K562 (cell line): ENCODE results near the gene ACACB. TPM values are rescaled to one million over a fixed set of nuclear protein-coding genes. Genes with fewer than 3 reads are reported as not detected.
A peak's percentile ranks its signal among the peaks of the same experiment; 100 is the strongest.

Experiments
- ATAC-seq: fragments of 200-7000 bp; cut with Tn5 transposase; 3 replicates; pipeline ENCODE4 v1.9.1; 2020; ENCODE audit warnings: moderate library complexity
- BruUV-seq: library from RNA; stranded (reverse); fragments of 400-500 nt; replicated peaks from 2 replicates; lab custom pipeline; 2021; lab: Mats Ljungman, UMichigan
- CTCF ChIA-PET: fragments of 300-600 bp; formaldehyde crosslinking; extraction: SDS; loops from one replicate; lab custom pipeline; 2021; ENCODE audit warnings: low intra/inter-chr PET ratio; lab: Yijun Ruan, JAX
- POLR2A ChIA-PET: fragments of 300-600, 350-650 bp; sonication (Branson Sonifier 250); formaldehyde crosslinking; extraction: SDS; loops from one replicate; lab custom pipeline; 2021; ENCODE audit warnings: antibody characterized with exemption, inconsistent platforms; lab: Yijun Ruan, JAX
- DNase-seq, 4 experiments: peaks; one replicate each; pipeline versions ENCODE4 v3.0.0 to v3.0.0-alpha.2; 2011 to 2018; ENCODE audit warnings: low spot score in 3 of 4, mixed read lengths in 3 of 4; ENCODE audit errors: extremely low read depth in 1 of 4
- FAIRE-seq: peaks from 2 replicates; lab custom pipeline; 2011; peaks lifted over from hg19 to GRCh38; lab: Jason Lieb, UNC
- H2AFZ ChIP-seq: 2 replicates; pipeline ENCODE4 v1.6.0; 2011; ENCODE audit warnings: low read depth, low read length, control low read depth, inconsistent platforms
- H3K27ac ChIP-seq: fragments of 200-600 bp; 3 replicates; pipeline ENCODE4 v1.8.0; 2011; ENCODE audit warnings: low read depth, mild to moderate bottlenecking, control low read depth, inconsistent platforms, low read length, moderate library complexity, mixed read lengths; ENCODE audit errors: extremely low read depth
- H3K27me3 ChIP-seq, 2 experiments: fragments of 300-600 bp in 1 of 2; 2 replicates in 1 of 2; 3 replicates in 1 of 2; pipeline versions ENCODE4 v1.6.0 to v1.8.0; 2011; ENCODE audit warnings: inconsistent platforms in 2 of 2, low read length in 2 of 2, mild to moderate bottlenecking in 1 of 2, mixed read lengths in 1 of 2, moderate library complexity in 1 of 2; ENCODE audit not compliant: control insufficient read depth in 2 of 2, insufficient read depth in 2 of 2
- H3K36me3 ChIP-seq: fragments of 300-600 bp; 3 replicates; pipeline ENCODE4 v1.8.0; 2011; ENCODE audit warnings: mild to moderate bottlenecking, low read length, inconsistent platforms; ENCODE audit not compliant: control insufficient read depth, insufficient read depth
- H3K4me1 ChIP-seq, 2 experiments: fragments of 200-600 bp in 1 of 2; replicated peaks in 1 of 2; 2 replicates in 1 of 2; 3 replicates in 1 of 2; pipeline versions ENCODE4 v1.5.1 to v1.8.0; 2011; ENCODE audit warnings: inconsistent platforms in 2 of 2, low read length in 2 of 2, mild to moderate bottlenecking in 1 of 2, mixed read lengths in 1 of 2, moderate library complexity in 1 of 2; ENCODE audit not compliant: control insufficient read depth in 2 of 2, insufficient read depth in 2 of 2
- H3K4me2 ChIP-seq: 2 replicates; pipeline ENCODE4 v1.6.1; 2011; ENCODE audit warnings: low read length, control low read depth, inconsistent platforms, mixed read lengths; ENCODE audit not compliant: insufficient read depth
- H3K4me3 ChIP-seq: fragments of 200-600 bp; sonication (generic), shearing (Covaris generic); 2 replicates; pipeline ENCODE4 v1.5.1; 2016; ENCODE audit warnings: control low read depth, inconsistent platforms
- H3K79me2 ChIP-seq: fragments of 200-600 bp; 3 replicates; pipeline ENCODE4 v1.8.0; 2011; ENCODE audit warnings: low read length, inconsistent platforms; ENCODE audit not compliant: control insufficient read depth, insufficient read depth
- H3K9ac ChIP-seq, 2 experiments: 2 replicates each; pipeline versions ENCODE4 v1.6.0 to v1.6.1; 2011; ENCODE audit warnings: low read depth in 2 of 2, low read length in 2 of 2, control low read depth in 1 of 2, inconsistent platforms in 1 of 2, mild to moderate bottlenecking in 1 of 2, mixed read lengths in 1 of 2; ENCODE audit not compliant: insufficient read depth in 1 of 2
- H3K9me1 ChIP-seq: one replicate; pipeline ENCODE4 v1.6.0; 2011; ENCODE audit warnings: inconsistent platforms, mild to moderate bottlenecking, low read length, moderate library complexity; ENCODE audit not compliant: control insufficient read depth, insufficient read depth
- H3K9me3 ChIP-seq: replicated peaks from 2 replicates; pipeline ENCODE4 v1.5.1; 2011; ENCODE audit warnings: low read depth, low read length, inconsistent platforms; ENCODE audit not compliant: control insufficient read depth, insufficient read depth
- H4K20me1 ChIP-seq: replicated peaks from 2 replicates; pipeline ENCODE4 v1.6.1; 2011; ENCODE audit warnings: low read length, inconsistent platforms, mixed read lengths; ENCODE audit not compliant: control insufficient read depth, insufficient read depth
- CTCF ChIP-seq, 3 experiments: IDR thresholded peaks in 2 of 3; conservative IDR thresholded peaks in 1 of 3; 2 replicates each; pipeline ENCODE4 v1.5.1; 2011 to 2012; ENCODE audit warnings: low read length in 3 of 3, mild to moderate bottlenecking in 3 of 3, control low read depth in 2 of 3, improper control_type of control experiment in 1 of 3, inconsistent platforms in 1 of 3, low read depth in 1 of 3, mixed read lengths in 1 of 3, moderate library complexity in 1 of 3; ENCODE audit not compliant: insufficient read depth in 2 of 3
- ELF4 ChIP-seq: fragments of 450-650 bp; formaldehyde crosslinking; IDR thresholded peaks from 2 replicates; pipeline ENCODE4 v1.4.0; 2022; ENCODE audit warnings: missing genetic modification characterization
- HIVEP1 ChIP-seq: fragments of 250-450 bp; sonication (Bioruptor Pico); IDR thresholded peaks from 2 replicates; pipeline ENCODE4 v1.4.0; 2020; ENCODE audit warnings: mild to moderate bottlenecking
- IRF2 ChIP-seq: sonication (generic); formaldehyde crosslinking; IDR thresholded peaks from 2 replicates; pipeline ENCODE4 v1.8.1; 2022; ENCODE audit warnings: mild to moderate bottlenecking, missing genetic modification reagents
- NFIC ChIP-seq: fragments of 450-650 bp; IDR thresholded peaks from 2 replicates; pipeline ENCODE4 v1.6.1; 2017; ENCODE audit warnings: mild to moderate bottlenecking, inconsistent platforms
- RAD21 ChIP-seq, 2 experiments: fragments of 250-450 bp in 1 of 2; fragments of 450-650 bp in 1 of 2; sonication (Bioruptor Pico) in 1 of 2; formaldehyde crosslinking in 1 of 2; IDR thresholded peaks in 1 of 2; conservative IDR thresholded peaks in 1 of 2; 2 replicates each; pipeline versions ENCODE4 v1.4.0 to v1.8.0; 2020 to 2022; ENCODE audit warnings: mild to moderate bottlenecking in 2 of 2, moderate library complexity in 1 of 2
- ZNF561 ChIP-seq: fragments of 450-650 bp; formaldehyde crosslinking; conservative IDR thresholded peaks from 2 replicates; pipeline ENCODE4 v1.4.0; 2020; ENCODE audit warnings: mild to moderate bottlenecking, moderate library complexity
- WGBS: fragments of 100-300 bp; shearing (Covaris generic); methylation state at CpG from one replicate; pipeline ENCODE4 v1.1.6; 2016; ENCODE audit warnings: low coverage, mixed read lengths; ENCODE audit not compliant: insufficient coverage; ENCODE audit errors: missing lambda C conversion rate; 5-methylcytosine and 5-hydroxymethylcytosine counted together
- in situ Hi-C: fragments of 300-500 bp; cut with MboI; formaldehyde crosslinking; loops from 4 replicates; pipeline ENCODE4 v1.15.0; 2018; ENCODE audit warnings: inconsistent platforms, mixed read lengths
- intact Hi-C: fragments of 100-400 bp; cut with micrococcal nuclease; formaldehyde crosslinking; loops from 2 replicates; pipeline ENCODE4 v1.14.2; 2022
- polyA plus RNA-seq, 8 experiments: library from polyadenylated mRNA; depleted of rRNA in 4 of 8; stranded (reverse) in 5 of 8; unstranded in 3 of 8; fragments of >200 nt; fragmentation: Nextera tagmentation in 2 of 8; fragmentation: Illumina TruSeq in 1 of 8; extraction: Ambion mirVana in 2 of 8; extraction: Trizol in 1 of 8; gene quantifications; 2 replicates each; pipeline versions ENCODE4 v1.2.1 to v1.2.3, GENCODE V29; 2011 to 2014; ENCODE audit warnings: inconsistent platforms in 1 of 8, missing spikeins in 1 of 8
- total RNA-seq, 7 experiments: library from RNA; depleted of rRNA in 6 of 7; stranded (reverse); fragments of >200 nt in 6 of 7; fragmentation: Illumina TruSeq in 2 of 7; extraction: Trizol in 2 of 7; gene quantifications; 2 replicates each; pipeline versions ENCODE4 v1.2.1 to v1.2.3, GENCODE V29; 2011 to 2021; ENCODE audit warnings: low replicate concordance in 1 of 7

ACACB gene
- total and polyA plus RNA-seq, 9 of the 15 experiments (the other 6 are each of a cell fraction or from before 2014, with no cell fraction given): 0.10 to 2.5 (median 0.83) TPM

GRCh38 chr12:109250523-109250922 is 134.1 kb downstream of the ACACB start:
- in situ Hi-C loops (no loop called here), intact Hi-C loops (no loop called here)
- no peak for DNase-seq
- Histone ChIP-seq H3K4me3 (no peak overlapping the region), H3K4me2 (no peak overlapping the region), H2AFZ (no peak overlapping the region), H3K36me3 (no peaks in the 10 kb centered on the region), H3K9me1 (no peaks in the 10 kb centered on the region), H4K20me1 (0 out of 2 replicates have a peak, but pooled peaks cover 3% of the 10 kb centered on the region), H3K9ac (no peak overlapping the region), H3K27me3 (peaks cover 7 to 18% of the 10 kb centered on the region in 2 experiments; a peak in 4 of 5 replicates), H3K27ac (no peak overlapping the region), H3K9me3 (no peaks in the 10 kb centered on the region), H3K79me2 (no peaks in the 10 kb centered on the region), H3K4me1 (no peaks in the 10 kb centered on the region)
- BruUV-seq: no TSS peak
- ChIA-PET CTCF (no interaction called here), POLR2A (no interaction called here)
- FAIRE-seq: no peak
- WGBS: 0% methylated on average over 1 of the region's 1 CpG
- TF ChIP-seq NFIC (peak; percentile 37; the same call in 1 of the 2 replicates), ZNF561 (no peak), HIVEP1 (CRISPR knock-in tag) (no peak), ELF4 (CRISPR knock-in tag) (no peak)
- ATAC-seq: no peak

DNA sequence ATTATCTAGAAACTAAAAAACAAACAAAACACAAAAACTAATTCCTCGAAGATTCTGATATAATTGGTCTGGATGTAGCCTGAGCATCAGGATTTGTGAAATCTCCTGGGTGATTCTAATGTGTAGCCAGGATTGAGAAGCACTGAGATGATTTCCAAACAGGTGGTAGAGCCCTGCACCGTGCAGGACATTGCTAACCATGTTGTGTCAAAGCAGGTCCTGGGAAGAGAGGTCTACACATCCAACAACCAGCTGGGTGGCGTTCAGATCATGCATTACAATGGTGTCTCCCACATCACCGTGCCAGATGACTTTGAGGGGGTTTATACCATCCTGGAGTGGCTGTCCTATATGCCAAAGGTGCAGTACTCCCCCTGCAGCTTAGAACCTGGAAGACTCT is 136.4 kb downstream of the ACACB start:
- BruUV-seq: no TSS peak
- Histone ChIP-seq H3K36me3 (no peaks in the 10 kb centered on the region), H2AFZ (no peak overlapping the region), H3K4me2 (no peak overlapping the region), H3K27me3 (peaks cover 7 to 19% of the 10 kb centered on the region in 2 experiments; a peak in 3 of 5 replicates), H3K9ac (no peak overlapping the region), H3K9me1 (no peaks in the 10 kb centered on the region), H3K4me3 (no peak overlapping the region), H3K79me2 (no peaks in the 10 kb centered on the region), H3K27ac (no peak overlapping the region), H4K20me1 (0 out of 2 replicates have a peak, but pooled peaks cover 6% of the 10 kb centered on the region), H3K9me3 (no peaks in the 10 kb centered on the region), H3K4me1 (no peaks in the 10 kb centered on the region)
- ATAC-seq (no peak), DNase-seq (no peak), FAIRE-seq (no peak)
- CTCF ChIA-PET: no interaction called here
- intact Hi-C loops (no loop called here), in situ Hi-C loops (no loop called here)
- POLR2A ChIA-PET: interaction anchor here (1.1 kb wide), 1 partner anchor 8 kb away, joined by 3 read pairs; no protein-coding TSS in a partner anchor
- 0% methylated on average over 4 of the region's 4 CpGs for WGBS
- TF ChIP-seq CTCF (IDR thresholded peaks at IDR 0.05 in 2 of 3, conservative IDR thresholded peaks at IDR 0.05 in 1 of 3; ENCODE audit: insufficient read depth in 2 of 3, low read depth in 1 of 3, low read length in 3 of 3) (0 out of 6 replicates have a peak, but pooled peaks of 2 of the 3 experiments have one; percentile 7), RAD21 (CRISPR knock-in tag; conservative IDR thresholded peaks at IDR 0.05 in 1 of 2, IDR thresholded peaks at IDR 0.05 in 1 of 2) (peak in 1 of 2 experiments; percentile 26; a peak in 1 of 4 replicates), IRF2 (CRISPR knock-in tag) (no peak)
